Right renal cortex interstitium (tissue), 3 donors: ENCODE results near the gene CGB2. TPM values are rescaled to one million over a fixed set of nuclear protein-coding genes. Genes with fewer than 3 reads are reported as not detected.
"Not testable (repeated sequence)": the region's sequence is repeated elsewhere in the genome, so short reads cannot be mapped to it uniquely, and the experiment has no call there.

Experiments
- DNase-seq, 3 donors: peaks; one replicate each; pipeline ENCODE4 v3.0.0-alpha.2; 2013; ENCODE audit warnings: low read depth in 3 of 3, low spot score in 2 of 3
- polyA plus RNA-seq, 3 donors: library from polyadenylated mRNA; unstranded; fragments of 120-200 nt; gene quantifications; one replicate each; pipeline ENCODE4 v1.2.1, GENCODE V29; 2013; ENCODE audit not compliant: insufficient read length in 3 of 3

The CGB2 gene
- not detected for polyA plus RNA-seq

DNA sequence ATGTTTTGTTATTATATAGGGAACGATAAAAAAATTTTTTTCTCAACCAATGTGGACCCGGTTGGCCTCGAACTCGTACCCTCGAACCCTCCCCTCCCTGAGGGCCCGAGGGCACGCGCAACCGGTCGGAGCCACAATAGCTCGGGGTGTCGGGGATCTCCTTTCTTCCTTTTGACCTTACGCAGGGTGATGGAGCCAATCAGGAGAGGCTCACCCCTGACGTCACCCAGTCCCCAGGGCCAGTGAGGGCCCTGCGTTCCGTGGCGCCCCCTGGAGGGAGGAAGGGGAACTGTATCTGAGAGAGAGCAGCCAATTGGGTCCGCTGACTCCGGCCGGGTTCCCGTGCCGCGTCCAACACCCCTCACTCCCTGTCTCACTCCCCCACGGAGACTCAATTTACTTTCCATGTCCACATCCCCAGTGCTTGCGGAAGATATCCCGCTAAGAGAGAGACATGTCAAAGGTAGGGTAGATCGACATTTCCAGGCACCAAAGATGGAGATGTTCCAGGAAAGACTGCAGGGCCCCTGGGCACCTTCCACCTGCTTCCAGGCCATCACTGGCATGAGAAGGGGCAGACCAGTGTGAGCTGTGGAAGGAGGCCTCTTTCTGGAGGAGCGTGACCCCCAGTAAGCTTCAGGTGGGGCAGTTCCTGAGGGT lies at the start of gene CGB2:
CGB2 (plus strand) TSS at position 249 of the 660 bp plus-strand sequence; CDS start at position 455, 206 bp downstream.
- not testable (repeated sequence) for DNase-seq

DNA sequence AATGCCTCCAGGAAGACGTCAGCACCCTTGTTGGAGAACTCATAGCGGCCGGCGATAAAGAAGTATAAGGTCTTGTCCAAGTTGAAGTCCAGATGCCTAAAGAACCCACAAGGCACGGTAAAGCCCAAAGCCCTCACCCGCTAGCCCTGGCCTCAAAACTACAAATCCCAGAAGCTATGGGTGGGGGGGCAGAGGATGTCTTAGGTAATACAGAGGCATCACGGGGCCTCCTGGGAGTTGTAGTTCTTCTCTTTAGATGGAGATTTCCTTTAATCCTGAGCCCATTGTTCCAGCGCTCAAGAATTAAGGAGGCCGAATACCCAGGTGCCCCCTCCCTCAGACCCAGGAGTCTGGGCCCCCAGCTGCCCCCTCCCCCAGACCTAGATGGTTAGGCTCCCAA lies 49.4 kb upstream of the CGB2 start:
- no peak for DNase-seq

DNA sequence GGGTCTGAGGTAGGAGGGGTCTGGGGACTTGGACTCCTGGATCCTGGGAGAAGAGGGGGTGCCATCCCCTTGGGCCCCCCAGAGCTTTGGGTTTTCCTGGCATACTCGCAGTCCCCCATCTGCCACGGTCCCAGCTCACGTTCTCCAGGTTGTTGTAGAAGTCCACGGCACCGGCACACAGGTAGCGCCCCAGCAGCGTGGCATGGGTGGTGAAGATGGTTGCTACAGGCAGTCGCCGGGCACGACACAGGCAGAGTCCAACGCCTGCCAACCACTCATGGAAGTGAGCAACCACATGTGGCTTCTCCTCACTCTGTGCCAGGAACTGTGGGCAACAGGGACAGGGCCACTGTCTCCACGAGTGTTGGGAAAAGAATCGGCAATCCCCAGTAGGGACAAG lies 46.0 kb upstream of the CGB2 start:
- no peak for DNase-seq

DNA sequence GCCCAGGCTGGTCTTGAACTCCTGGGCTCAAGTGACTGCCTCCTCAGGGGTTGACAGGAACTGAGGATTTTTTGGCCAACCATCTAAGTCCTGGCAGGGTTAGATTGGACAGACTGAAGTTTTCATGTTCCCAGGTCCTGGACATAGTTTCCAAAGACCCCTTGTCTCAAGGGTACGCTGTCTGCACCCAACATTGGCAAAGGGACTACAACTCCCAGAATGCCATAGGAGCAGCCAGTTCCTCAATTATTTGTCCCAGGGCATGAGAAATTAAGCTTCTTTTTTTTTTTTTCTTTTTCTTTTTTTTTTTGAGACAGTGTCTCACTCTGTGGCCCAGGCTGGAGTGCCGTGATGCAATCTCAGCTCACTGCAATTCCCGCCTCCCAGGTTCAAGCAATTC lies 45.5 kb upstream of the CGB2 start:
- DNase-seq, result no peak

DNA sequence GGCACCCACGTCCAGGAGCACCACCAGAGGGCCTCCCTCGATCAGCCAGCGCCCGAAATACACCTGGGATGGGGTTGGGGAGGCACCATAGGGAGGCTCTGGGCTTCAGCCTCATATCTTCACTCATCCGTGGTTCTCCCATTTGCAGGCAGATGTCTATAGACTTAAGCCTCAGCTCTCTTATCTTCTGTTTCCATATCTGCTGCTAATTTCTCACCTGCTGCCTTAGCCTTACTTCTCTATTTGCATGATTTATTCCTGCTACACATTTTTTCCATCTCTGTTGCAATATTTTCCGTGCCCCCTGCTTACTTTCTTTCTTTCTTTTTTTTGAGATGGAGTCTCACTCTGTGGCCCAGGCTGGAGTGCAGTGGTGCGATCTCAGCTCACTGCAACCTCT lies 44.4 kb upstream of the CGB2 start:
- DNase-seq, result no peak

DNA sequence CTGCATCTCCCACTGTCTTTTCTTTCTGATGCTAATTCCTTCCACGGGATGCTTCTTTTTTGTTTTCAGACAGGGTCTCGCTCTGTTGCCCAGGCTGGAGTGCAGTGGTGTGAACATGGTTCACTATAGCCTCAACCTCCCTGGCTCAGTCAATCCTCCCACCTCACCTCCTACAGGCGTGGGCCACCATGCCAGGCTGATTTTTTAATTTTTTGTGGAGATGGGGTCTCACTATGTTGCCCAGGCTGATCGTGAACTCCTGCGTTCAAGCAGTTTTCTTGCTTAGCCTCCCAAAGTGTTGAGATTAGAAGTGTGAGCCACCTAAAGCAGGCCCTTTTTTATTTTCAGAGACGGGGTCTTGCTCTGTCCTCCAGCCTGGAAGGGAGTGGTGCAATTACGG lies 43.4 kb upstream of the CGB2 start:
- no peak for DNase-seq

DNA sequence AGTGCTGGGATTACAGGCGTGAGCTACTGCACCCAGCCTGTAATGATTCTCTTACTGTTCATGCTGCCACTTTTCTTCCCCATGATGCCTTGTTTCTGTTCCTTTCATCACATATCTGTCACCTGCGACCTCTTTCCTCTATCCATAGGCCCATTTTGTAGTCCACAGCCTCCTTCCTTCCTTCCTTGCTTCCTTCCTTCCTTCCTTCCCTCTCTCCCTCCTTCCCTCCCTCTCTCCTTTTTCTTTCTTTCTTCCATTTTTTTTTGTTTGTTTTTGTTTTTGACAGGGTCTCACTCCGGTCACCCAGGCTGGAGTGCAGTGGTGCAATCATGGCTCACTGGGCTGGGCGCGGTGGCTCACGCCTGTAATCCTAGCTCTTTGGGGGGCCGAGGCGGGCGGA lies 42.8 kb upstream of the CGB2 start:
- DNase-seq, result no peak

DNA sequence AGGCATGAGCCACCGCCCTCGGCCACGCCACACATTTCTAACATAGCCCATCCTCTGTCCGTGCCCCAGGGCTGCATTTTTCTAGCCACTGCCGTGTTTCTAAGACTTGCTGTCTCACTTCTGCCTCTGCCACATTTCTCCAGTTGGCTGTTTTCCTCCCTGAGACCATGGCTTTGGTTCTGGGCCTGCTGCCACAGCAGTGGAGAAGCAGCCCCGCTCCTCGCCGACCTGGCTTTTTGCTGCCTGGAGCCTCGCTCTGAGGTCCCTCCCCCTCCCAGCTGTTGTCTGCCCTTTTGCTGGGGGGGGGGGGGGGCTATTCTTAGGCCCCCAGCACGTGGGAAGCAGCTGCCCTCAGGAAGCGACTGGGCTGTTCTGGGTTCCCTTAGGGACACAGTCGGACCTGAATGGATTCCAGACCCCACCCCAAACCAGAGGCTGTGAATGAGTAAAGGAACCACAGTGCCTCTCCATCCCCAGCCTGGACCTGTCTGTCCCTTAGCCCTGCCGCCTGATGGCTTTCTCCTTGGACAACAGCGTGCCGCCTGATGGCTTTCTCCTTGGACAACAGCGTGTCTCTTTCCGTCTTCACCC lies 41.9 kb upstream of the CGB2 start:
- no peak for DNase-seq

DNA sequence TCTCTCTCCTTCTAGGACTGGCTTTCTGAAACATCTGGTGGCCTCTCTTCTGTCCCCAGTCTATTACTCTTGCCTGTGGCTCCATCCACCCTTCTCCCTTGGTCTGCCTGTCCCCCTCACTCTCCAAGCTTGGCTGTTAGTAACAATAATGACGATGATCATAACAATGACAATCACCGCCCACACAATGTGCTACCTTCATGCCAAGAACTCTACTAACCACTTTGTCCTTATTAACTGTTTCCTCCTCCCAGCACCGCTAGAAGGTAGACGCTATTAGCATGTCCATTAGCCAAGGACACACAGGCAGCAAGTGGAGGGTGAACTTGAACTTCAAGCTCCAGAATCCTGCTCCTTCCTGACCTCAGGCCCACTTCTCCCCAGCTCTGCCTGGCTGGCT lies 41.3 kb upstream of the CGB2 start:
- no peak for DNase-seq

DNA sequence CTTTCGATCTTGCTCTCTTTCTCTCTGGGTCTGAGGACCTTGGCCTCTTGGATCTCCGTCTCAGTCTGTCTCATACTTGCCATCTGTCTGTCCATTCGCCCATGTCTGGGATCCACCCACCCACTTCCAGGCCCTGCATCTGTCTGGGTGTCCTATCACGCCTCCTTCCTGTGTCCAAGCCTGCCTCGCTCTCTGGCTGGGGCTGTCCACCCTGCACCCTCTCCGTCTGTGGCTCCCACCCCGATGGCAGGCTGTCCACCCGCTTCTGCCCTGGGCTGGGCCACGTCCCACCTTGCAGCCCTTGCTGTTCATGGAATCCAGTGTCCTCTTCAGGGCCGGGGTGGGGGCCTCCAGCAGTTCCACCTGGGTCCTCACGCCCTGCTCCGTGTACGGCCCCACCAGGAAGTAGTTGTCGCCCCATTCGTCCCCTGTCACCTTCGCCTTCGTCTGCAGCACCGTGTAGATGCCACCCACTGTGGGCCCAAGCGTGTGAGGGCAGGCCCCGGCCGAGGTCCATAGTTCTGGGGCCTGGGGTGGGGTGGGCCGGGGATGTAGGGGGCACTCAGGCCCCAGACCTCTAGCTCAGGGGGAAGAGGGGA lies 40.6 kb upstream of the CGB2 start:
- no peak for DNase-seq

DNA sequence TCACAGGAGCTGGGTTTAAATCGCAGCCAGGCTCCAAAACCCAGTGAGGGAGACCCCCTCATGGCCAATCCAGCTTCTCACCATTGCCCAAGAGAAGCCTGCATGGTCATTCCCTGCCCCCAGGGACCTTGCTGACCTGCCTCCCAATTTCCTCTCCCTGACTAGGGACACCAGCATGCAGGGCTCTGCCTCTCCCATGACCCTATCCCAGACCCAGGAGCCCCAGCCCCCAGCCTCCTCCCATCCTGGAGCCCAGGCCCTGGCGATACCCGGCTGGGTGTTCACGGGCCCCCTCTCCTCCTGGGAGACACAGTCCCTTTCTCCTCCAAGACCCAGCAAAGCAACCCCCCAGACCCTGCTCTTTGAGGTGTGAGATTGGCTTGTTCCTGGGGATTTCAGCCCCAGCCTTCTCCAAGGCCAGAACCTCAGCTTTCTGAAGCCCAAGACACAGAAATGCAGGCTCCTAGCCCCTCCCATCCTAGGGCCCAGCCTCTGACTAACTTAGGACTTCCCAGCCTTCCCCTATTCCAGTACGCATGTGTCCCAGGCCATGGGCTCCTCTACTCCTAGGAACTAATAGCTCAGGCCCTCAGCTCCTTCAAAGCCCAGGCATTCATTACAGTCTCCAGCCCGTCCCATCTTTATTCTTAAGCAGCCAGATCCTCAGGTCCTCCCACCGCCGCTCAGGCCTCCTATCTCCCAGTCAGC lies 39.7 kb upstream of the CGB2 start:
- peak in 2 of 3 donors; percentile 13 to 33 for DNase-seq

DNA sequence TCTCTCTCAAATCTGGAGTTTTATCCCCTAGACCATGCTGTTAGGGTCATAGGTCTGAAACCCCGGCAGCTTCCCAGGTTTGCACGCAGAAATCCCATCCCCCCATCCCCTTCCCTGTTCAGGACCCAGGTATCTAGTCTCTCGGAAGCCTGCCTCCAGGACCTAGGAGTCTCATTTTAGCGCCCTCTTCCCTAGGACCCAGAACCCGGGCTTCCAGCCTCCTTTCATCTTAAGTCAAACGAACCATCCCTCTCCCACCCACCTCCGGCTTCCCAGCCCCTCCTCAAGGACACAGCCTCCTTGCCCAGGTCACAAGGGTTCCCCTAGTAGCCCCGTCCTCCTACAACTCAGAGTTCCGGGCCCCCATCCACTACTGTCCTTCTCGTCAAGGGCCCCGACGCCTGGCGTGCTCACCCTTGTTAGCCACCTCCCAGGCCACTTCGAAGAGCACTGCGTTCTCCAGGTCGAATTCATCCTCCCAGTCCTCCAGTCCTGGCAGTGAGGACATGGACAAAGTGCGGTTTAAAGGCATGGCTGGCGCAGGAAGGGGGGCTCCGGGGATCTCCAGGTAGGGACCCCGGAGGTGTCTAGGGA lies 39.0 kb upstream of the CGB2 start:
- no peak for DNase-seq

DNA sequence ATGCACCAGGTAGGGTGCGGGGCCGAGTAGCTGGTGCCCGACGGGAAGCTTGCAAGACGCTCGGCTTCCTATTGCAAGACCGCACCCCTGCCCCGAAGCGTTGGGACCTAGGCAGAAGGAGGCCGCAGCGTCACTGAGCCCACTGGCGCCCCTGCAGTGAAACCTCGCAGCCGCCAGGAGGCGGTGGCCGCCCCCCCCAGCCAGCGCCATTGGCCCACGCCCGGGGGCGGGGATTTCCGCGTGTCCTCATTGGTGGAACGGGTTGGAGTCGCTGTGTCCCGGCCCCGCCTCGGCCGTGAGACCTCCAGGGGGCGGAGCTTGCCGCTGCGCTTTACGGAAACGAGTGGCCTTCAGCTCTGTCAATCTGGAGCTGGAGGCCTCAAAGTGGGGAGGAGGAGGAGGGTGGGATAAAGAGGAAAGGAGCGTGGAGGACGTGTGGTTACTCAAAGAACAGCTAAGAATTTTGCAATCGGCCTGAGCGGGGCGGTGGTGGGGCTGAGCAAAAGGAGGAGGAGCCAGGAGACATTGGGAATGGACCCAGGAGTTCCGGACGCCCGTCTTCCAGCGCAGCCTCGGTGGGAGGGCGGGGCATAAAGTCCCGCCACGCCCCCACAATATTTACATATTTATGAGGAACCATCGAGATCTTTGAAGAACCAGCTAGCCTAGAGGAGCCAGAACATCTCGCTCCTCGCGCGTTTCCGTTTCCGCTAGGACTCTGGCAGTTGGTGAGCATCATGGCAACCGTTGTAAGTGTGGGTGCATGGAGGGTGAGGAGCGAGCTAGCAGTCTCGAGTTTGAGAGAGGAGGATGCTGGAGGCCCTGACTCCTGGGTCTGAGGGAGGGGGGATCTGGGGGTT lies 38.3 kb upstream of the CGB2 start, which contains the start of the genes GYS1 and RUVBL2:
GYS1 (minus strand) TSS at position 135 of the 860 bp plus-strand sequence. CDS start 197 bp downstream, outside the sequence.
RUVBL2 (plus strand) TSS at position 713 of the 860 bp plus-strand sequence; CDS start at position 738, 25 bp downstream.
- DNase-seq, result peak; percentile 96 to 100 (median 98)

DNA sequence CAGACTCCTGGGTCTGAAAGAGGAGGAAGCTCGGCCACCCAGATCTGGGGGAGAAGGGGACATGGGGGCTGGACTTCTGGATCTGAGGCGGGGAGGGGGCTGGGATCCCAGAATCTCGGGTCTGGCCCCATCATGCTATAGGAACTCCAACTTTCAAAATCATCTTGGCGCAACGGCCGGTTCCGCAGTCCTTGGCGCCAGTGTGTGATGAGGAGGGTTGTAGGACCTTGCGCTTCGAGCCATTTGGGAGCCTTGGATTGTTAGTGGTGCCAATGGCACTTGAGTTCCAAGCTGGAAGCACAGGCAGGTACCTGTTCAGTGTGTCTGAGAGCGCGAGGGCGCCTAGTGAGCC lies 37.7 kb upstream of the CGB2 start:
- no peak for DNase-seq

DNA sequence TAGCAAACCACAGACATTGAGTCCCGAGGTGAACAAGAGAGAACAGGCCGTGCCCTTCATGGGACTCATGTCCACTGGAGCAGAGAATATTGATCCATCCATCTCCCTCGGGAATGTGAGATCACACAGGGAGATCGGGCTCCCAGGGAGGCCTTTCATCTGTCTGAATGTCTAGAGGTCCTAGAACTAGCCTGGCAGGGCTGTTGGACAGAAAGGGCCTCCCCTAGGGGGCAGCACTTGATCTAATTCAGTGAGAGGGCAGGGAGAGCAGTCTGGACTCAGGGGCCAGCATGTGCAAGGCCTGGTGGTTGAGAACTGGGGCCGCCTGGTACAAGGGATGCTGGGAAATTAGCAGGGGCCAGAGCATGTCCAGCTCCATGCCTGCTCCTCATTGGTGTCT lies 33.7 kb upstream of the CGB2 start:
- DNase-seq, result no peak

DNA sequence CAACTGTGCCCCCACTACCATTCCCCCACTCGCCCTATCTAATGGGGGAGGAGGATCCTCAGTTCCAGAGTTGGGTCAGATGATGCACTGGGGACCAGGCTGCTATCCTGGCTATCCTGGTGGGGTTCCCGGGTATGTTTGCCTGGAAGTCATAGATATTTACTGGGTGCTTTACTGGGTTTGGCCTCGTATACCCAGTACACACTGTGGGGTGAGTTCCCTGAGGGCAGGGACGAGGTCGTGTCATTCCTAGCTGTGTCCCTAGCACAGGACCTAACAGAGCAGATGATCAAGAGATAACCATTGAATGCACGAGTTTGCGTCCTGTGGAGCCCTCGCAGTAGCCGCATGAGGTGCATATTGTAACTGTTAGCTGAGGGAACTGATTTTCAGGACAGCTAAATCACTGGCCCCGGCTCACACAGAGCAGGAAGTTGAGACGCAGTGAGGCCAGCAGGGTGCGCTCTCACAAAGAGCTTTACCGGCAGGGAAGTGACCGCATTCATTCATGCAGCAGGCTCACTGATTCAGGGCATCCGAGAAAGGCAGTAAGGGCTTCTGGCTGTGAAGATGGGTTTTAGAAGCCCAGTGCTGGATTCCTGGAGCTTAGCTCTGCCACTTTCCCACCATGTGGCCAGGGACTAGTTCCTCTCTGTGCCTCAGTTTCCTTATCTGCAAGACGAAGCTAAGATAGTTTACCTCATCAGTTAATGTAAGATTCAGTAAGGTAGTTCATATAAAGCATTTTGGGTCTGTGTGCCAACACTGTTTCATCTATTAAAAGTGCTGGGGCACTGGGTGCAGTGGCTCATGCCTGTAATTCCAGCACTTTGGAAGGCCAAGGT lies 32.0 kb upstream of the CGB2 start:
- peak in 1 of 3 donors; percentile 41 for DNase-seq

DNA sequence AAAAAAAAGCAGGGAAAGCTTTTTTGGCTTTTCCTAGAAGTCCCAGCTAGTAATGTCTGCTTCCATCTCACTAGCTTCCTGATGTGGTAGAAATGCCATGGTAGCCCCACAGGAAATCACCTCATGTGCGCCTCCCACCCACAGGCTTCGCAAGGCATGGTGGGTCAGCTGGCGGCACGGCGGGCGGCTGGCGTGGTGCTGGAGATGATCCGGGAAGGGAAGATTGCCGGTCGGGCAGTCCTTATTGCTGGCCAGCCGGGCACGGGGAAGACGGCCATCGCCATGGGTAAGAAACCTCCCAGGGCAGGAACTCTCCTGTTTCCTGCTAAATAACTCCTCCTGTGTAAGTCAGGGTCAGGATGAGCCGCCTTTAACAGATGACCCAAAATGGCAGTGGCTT lies 27.6 kb upstream of the CGB2 start:
- no peak for DNase-seq

DNA sequence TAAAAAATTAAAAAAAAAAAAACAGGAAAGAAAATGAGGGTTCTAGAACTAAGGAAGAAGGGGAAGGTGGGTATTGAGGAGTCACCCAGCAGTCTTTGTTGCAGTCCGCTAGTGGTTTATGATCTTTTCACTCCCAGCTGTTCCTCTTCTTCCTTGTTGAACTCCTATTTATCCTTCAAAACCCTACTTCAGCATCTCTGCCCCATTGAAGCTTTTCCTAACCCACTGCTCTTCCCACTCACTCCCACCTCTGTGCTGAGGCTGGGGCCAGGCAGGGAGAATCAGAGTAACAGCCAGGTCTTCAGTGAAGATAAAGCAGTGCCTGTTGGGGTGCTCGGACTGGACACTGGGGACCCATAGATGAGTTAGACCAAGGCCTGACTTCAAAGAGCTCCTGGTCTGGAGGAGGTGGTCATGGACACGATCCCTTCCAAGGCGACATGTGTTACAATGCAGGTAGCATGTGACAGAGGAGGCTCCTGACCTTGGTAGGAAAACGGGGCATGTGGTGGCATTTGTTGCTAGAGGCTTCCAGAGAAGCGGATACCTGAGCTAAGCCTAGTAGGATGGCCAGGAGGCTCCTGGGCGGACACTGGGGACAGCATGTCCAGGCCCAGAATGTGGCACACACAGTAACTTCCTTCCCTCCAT lies 26.6 kb upstream of the CGB2 start:
- no peak for DNase-seq

DNA sequence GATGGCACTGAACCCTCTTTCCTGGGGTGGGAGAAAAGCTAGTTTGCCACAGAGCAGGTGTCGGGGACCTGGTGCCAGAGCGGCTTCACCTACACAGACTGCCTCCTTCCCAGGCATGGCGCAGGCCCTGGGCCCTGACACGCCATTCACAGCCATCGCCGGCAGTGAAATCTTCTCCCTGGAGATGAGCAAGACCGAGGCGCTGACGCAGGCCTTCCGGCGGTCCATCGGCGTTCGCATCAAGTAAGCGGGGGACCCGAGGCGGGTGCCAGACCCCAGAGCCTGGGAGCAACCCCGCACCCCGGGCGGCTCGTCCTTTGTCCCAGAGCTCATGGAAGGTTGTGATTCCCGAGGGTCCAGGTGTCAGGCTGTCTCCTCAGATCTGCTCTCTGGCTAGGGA lies 24.8 kb upstream of the CGB2 start:
- DNase-seq, result no peak
